Right cardiac atrium (tissue), 5 donors: ENCODE data around the gene TMEM183A. TPM values are rescaled to one million over a fixed set of nuclear protein-coding genes. Genes with fewer than 3 reads are reported as not detected.

Experiments
- ATAC-seq, 2 donors: fragments of 200-7000 bp; cut with Tn5 transposase; one replicate each; pipeline versions ENCODE4 v1.8.0 to v1.9.1; 2020; ENCODE audit warnings: moderate library complexity in 2 of 2, mild to moderate bottlenecking in 1 of 2
- DNase-seq, 3 donors: peaks; one replicate each; pipeline ENCODE4 v3.0.0-alpha.2; 2020
- H3K27ac ChIP-seq: one replicate; pipeline ENCODE4 v1.5.1; 2013; ENCODE audit warnings: mild to moderate bottlenecking, low read length, control low read depth, moderate library complexity
- H3K27me3 ChIP-seq: one replicate; pipeline ENCODE4 v1.6.1; 2013; ENCODE audit not compliant: control insufficient read depth, insufficient read depth
- H3K4me1 ChIP-seq: one replicate; pipeline ENCODE4 v1.6.1; 2013; ENCODE audit warnings: low read length; ENCODE audit not compliant: control insufficient read depth, insufficient read depth
- H3K4me3 ChIP-seq: one replicate; pipeline ENCODE4 v1.5.1; 2013; ENCODE audit warnings: low read length, control low read depth
- H3K9me3 ChIP-seq: one replicate; pipeline ENCODE4 v1.6.1; 2013; ENCODE audit warnings: low read length; ENCODE audit not compliant: control insufficient read depth
- WGBS: extraction: QIAGEN DNeasy Blood & Tissue Kit; methylation state at CpG from one replicate; pipeline ENCODE4 v1.1.7; 2013; 5-methylcytosine and 5-hydroxymethylcytosine counted together
- intact Hi-C, 4 donors: fragments of 100-400 bp; cut with DNase I; formaldehyde crosslinking; loops; one replicate each; pipeline versions ENCODE4 v1.11.0 to v1.14.0; 2022 to 2023
- polyA plus RNA-seq: library from polyadenylated mRNA; stranded (reverse); fragments of 200-250 nt; gene quantifications from one replicate; pipeline ENCODE4 v1.2.3, GENCODE V29; 2013
- total RNA-seq, 4 donors: library from RNA; stranded (reverse); fragmentation: NEBNext Ultra II Directional; extraction: Animal tissue kit (Norgen Biotek cat#: 25700); gene quantifications; one replicate each; pipeline ENCODE4 v1.2.1, GENCODE V29; 2021
- donor health status: healthy with polysubstance abuse.
- donor health status: DM: no; HTN: yes; CAD: no.
- donor health status: DM: no; HTN: no; CAD: no.
- donor health status: DM: no; HTN: yes; CAD: no; lungs with severe emphysema.
- donor health status: DM: yes; HTN: yes; CAD: no.

TMEM183A gene
- total and polyA plus RNA-seq, 5 donors, result 16.0 to 35.8 (median 26.7) TPM

DNA sequence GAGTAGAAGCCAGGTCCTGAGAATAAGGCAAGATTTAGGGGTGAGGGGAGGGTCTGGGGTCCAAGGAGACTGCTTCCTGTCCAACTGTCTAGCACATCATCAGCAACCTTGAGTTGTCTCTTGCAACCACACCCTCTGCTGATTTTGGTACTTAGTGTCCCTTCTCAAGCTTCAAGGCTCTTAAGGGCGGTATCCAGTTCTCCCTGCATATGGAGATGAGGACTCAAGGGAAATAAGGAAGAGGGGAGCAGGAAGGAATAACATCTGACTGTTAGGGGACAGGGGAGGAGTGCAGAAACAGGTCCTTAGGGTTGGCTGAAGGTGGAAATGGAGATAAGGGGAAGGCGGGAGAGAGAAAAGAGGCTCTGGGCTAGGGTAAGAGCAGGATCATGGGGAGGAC is 66.3 kb downstream of the TMEM183A start:
- Histone ChIP-seq H3K27me3 (no peaks in the 10 kb centered on the region), H3K27ac (no peak overlapping the region), H3K9me3 (no peaks in the 10 kb centered on the region), H3K4me1 (peaks cover 4% of the 10 kb centered on the region), H3K4me3 (no peak overlapping the region)
- intact Hi-C loops, result no loop called here
- WGBS, result 96% methylated on average over 2 of the region's 2 CpGs
- ATAC-seq (no peak), DNase-seq (no peak)

Other genes starting within 250 kb of the TMEM183A start
- gene KDM5B, start 199.0 kb upstream of the TMEM183A start, total RNA-seq, result 10 to 100 TPM; 18.4 to 22.0 (median 19.1) TPM
- 7.4 TPM for gene KDM5B, start 199.0 kb upstream of the TMEM183A start, polyA plus RNA-seq
- 1 to 10 TPM in 2 of 4 donors, under 1 TPM in 1, not detected in 1; 0.79 to 1.6 (median 1.2) TPM for gene PCAT6, start 196.4 kb upstream of the TMEM183A start, total RNA-seq
- 4.9 TPM for gene PCAT6, start 196.4 kb upstream of the TMEM183A start, polyA plus RNA-seq
- gene RABIF, start 118.2 kb upstream of the TMEM183A start, total RNA-seq, result 1 to 10 TPM; 5.4 to 6.5 (median 5.7) TPM
- 4.6 TPM for gene RABIF, start 118.2 kb upstream of the TMEM183A start, polyA plus RNA-seq
- 10 to 100 TPM; 16.8 to 21.4 (median 20.1) TPM for gene KLHL12, start 80.1 kb upstream of the TMEM183A start, total RNA-seq
- gene KLHL12, start 80.1 kb upstream of the TMEM183A start, polyA plus RNA-seq, result 10.8 TPM
- gene ADIPOR1, start 49.1 kb upstream of the TMEM183A start, total RNA-seq, result 10 to 100 TPM; 85.6 to 100.0 (median 95.3) TPM
- gene ADIPOR1, start 49.1 kb upstream of the TMEM183A start, polyA plus RNA-seq, result 75.1 TPM
- gene CYB5R1, start 40.1 kb upstream of the TMEM183A start, total RNA-seq, result 10 to 100 TPM; 64.8 to 91.3 (median 78.1) TPM
- gene CYB5R1, start 40.1 kb upstream of the TMEM183A start, polyA plus RNA-seq, result 78.0 TPM
- 10 to 100 TPM; 14.0 to 50.3 (median 29.4) TPM for gene PPFIA4, start 19.1 kb downstream of the TMEM183A start, total RNA-seq
- 29.3 TPM for gene PPFIA4, start 19.1 kb downstream of the TMEM183A start, polyA plus RNA-seq
- not detected for gene MYOG, start 78.6 kb downstream of the TMEM183A start, total RNA-seq
- not detected for gene MYOG, start 78.6 kb downstream of the TMEM183A start, polyA plus RNA-seq
- 10 to 100 TPM; 14.8 to 26.3 (median 22.5) TPM for gene ADORA1, start 120.4 kb downstream of the TMEM183A start, total RNA-seq
- 32.9 TPM for gene ADORA1, start 120.4 kb downstream of the TMEM183A start, polyA plus RNA-seq
- not detected for gene MYBPH, start 168.5 kb downstream of the TMEM183A start, total RNA-seq
- 0.07 TPM for gene MYBPH, start 168.5 kb downstream of the TMEM183A start, polyA plus RNA-seq
- 1 to 10 TPM in 3 of 4 donors, not detected in 1; 1.1 to 2.0 (median 1.3) TPM for gene CHI3L1, start 179.3 kb downstream of the TMEM183A start, total RNA-seq
- gene CHI3L1, start 179.3 kb downstream of the TMEM183A start, polyA plus RNA-seq, result 4.9 TPM
- under 1 TPM in 3 of 4 donors, not detected in 1; 0.25 to 0.64 (median 0.32) TPM for gene CHIT1, start 222.3 kb downstream of the TMEM183A start, total RNA-seq
- gene CHIT1, start 222.3 kb downstream of the TMEM183A start, polyA plus RNA-seq, result 0.09 TPM